Activated naive CD4-positive, alpha-beta T cell treated with anti-CD3 and anti-CD28 coated beads for 36 hours (primary cell): ENCODE data around the gene PAPSS2. TPM values are rescaled to one million over a fixed set of nuclear protein-coding genes. Genes with fewer than 3 reads are reported as not detected.

Source experiments
- CTCF ChIA-PET: fragments of 350-600 bp; sonication (Branson Sonifier 250); formaldehyde crosslinking; loops from one replicate; lab custom pipeline; 2021; ENCODE audit warnings: antibody characterized with exemption; lab: Charles Lee
- DNase-seq: peaks from one replicate; pipeline ENCODE4 v3.0.0-alpha.2; 2020
- H3K27ac Mint-ChIP-seq: one replicate; pipeline ENCODE4 v1.8.0; 2021; ENCODE audit warnings: mild to moderate bottlenecking, mixed read lengths
- H3K27me3 Mint-ChIP-seq: one replicate; pipeline ENCODE4 v1.8.0; 2021; ENCODE audit warnings: low read depth, mixed read lengths
- H3K36me3 Mint-ChIP-seq: one replicate; pipeline ENCODE4 v1.8.0; 2021; ENCODE audit warnings: low read depth, mixed read lengths
- H3K4me1 Mint-ChIP-seq: one replicate; pipeline ENCODE4 v1.8.0; 2021; ENCODE audit warnings: low read depth, mixed read lengths
- H3K4me3 Mint-ChIP-seq: one replicate; pipeline ENCODE4 v1.8.0; 2021; ENCODE audit warnings: mild to moderate bottlenecking, moderate library complexity, mixed read lengths
- H3K9me3 Mint-ChIP-seq: one replicate; pipeline ENCODE4 v1.8.0; 2021; ENCODE audit warnings: mixed read lengths
- intact Hi-C: fragments of 100-400 bp; cut with micrococcal nuclease; formaldehyde crosslinking; loops from one replicate; pipeline ENCODE4 v1.15.1; 2023
- total RNA-seq, 2 experiments: library from RNA; stranded (reverse); gene quantifications; one replicate each; pipeline ENCODE4 v1.2.3, GENCODE V29; 2021

PAPSS2 gene
- total RNA-seq, 2 experiments from 2014 or later = 0.38 TPM; not detected in 1

- DNase-seq = no peak
- H3K4me3 Mint-ChIP-seq = no peak overlapping the region
- H3K36me3 Mint-ChIP-seq = peaks cover 17% of the 10 kb centered on the region
- intact Hi-C loops = no loop called here
- H3K27me3 Mint-ChIP-seq = no peaks in the 10 kb centered on the region
- H3K27ac Mint-ChIP-seq = no peak overlapping the region
- H3K9me3 Mint-ChIP-seq = no peaks in the 10 kb centered on the region
- CTCF ChIA-PET = no interaction called here
- H3K4me1 Mint-ChIP-seq = peaks cover 35% of the 10 kb centered on the region
Measured at GRCh38 chr10:87794285-87794684, 134.6 kb downstream of the PAPSS2 start.

Other genes starting within 250 kb of the PAPSS2 start
- 1 to 10 TPM; 5.3 to 5.8 TPM for gene MINPP1, start 155.0 kb upstream of the PAPSS2 start, total RNA-seq
- 10 to 100 TPM; 47.4 to 53.7 TPM for gene ATAD1, start 158.3 kb downstream of the PAPSS2 start, total RNA-seq
- gene KLLN, start 203.7 kb downstream of the PAPSS2 start, total RNA-seq = under 1 TPM; 0.17 to 0.21 TPM
- gene PTEN, start 203.7 kb downstream of the PAPSS2 start, total RNA-seq = 10 to 100 TPM; 30.4 to 34.9 TPM